ENCODE results near the gene ELOVL2. TPM values are rescaled to one million over a fixed set of nuclear protein-coding genes. Genes with fewer than 3 reads are reported as not detected.

Gene ELOVL2
- total RNA-seq, 2 experiments from 2014 or later: not detected

- no peak overlapping the region for H3K4me3 Mint-ChIP-seq
- CTCF ChIA-PET: no interaction called here
- DNase-seq (no peak), ATAC-seq (no peak)
- H3K36me3 Mint-ChIP-seq (ENCODE audit: low read depth): no peaks in the 10 kb centered on the region
- H3K4me1 Mint-ChIP-seq (ENCODE audit: low read depth): no peaks in the 10 kb centered on the region
- H3K27ac Mint-ChIP-seq: no peak overlapping the region
- no peaks in the 10 kb centered on the region for H3K9me3 Mint-ChIP-seq (ENCODE audit: insufficient read depth)
- H3K27me3 Mint-ChIP-seq (ENCODE audit: low read depth): peaks cover 47% of the 10 kb centered on the region
- POLR2A ChIA-PET: no interaction called here
These were observed 8.3 kb downstream of the ELOVL2 start for GRCh38 chr6:11035616-11036350.

GRCh38 chr6:11033825-11034224 lies 10.3 kb downstream of the ELOVL2 start:
- no peaks in the 10 kb centered on the region for H3K9me3 Mint-ChIP-seq (ENCODE audit: insufficient read depth)
- no peaks in the 10 kb centered on the region for H3K36me3 Mint-ChIP-seq (ENCODE audit: low read depth)
- ChIA-PET POLR2A (no interaction called here), CTCF (no interaction called here)
- ATAC-seq: no peak
- DNase-seq: no peak
- no peak overlapping the region for H3K27ac Mint-ChIP-seq
- H3K27me3 Mint-ChIP-seq (ENCODE audit: low read depth): peaks cover 37% of the 10 kb centered on the region
- H3K4me1 Mint-ChIP-seq (ENCODE audit: low read depth): no peaks in the 10 kb centered on the region
- H3K4me3 Mint-ChIP-seq: no peak overlapping the region

- DNase-seq (no peak), ATAC-seq (no peak)
- Mint-ChIP-seq H3K27me3 (ENCODE audit: low read depth) (peaks cover 34% of the 10 kb centered on the region), H3K27ac (no peak overlapping the region), H3K9me3 (ENCODE audit: insufficient read depth) (no peaks in the 10 kb centered on the region), H3K4me3 (no peak overlapping the region), H3K36me3 (ENCODE audit: low read depth) (no peaks in the 10 kb centered on the region), H3K4me1 (ENCODE audit: low read depth) (no peaks in the 10 kb centered on the region)
- ChIA-PET CTCF (no interaction called here), POLR2A (no interaction called here)
These were observed 13.2 kb downstream of the ELOVL2 start for GRCh38 chr6:11030904-11031303.

GRCh38 chr6:11028959-11029358 lies 15.1 kb downstream of the ELOVL2 start:
- Mint-ChIP-seq H3K4me1 (ENCODE audit: low read depth) (no peaks in the 10 kb centered on the region), H3K9me3 (ENCODE audit: insufficient read depth) (no peaks in the 10 kb centered on the region), H3K36me3 (ENCODE audit: low read depth) (no peaks in the 10 kb centered on the region), H3K4me3 (no peak overlapping the region), H3K27ac (no peak overlapping the region), H3K27me3 (ENCODE audit: low read depth) (peaks cover 30% of the 10 kb centered on the region)
- ChIA-PET POLR2A (interaction anchor here (0.7 kb wide), 1 partner anchor 14 kb away, joined by 3 read pairs; no protein-coding TSS in a partner anchor), CTCF (no interaction called here)
- DNase-seq: no peak
- no peak for ATAC-seq

- Mint-ChIP-seq H3K4me3 (no peak overlapping the region), H3K36me3 (ENCODE audit: low read depth) (no peaks in the 10 kb centered on the region), H3K27ac (no peak overlapping the region), H3K4me1 (ENCODE audit: low read depth) (no peaks in the 10 kb centered on the region), H3K27me3 (ENCODE audit: low read depth) (peaks cover 30% of the 10 kb centered on the region), H3K9me3 (ENCODE audit: insufficient read depth) (no peaks in the 10 kb centered on the region)
- ChIA-PET POLR2A (interaction anchor here (0.6 kb wide), 1 partner anchor 32 kb away, joined by 3 read pairs; no protein-coding TSS in a partner anchor), CTCF (interaction anchor here (1.0 kb wide), 1 partner anchor 11 kb away, joined by 5 read pairs; no protein-coding TSS in a partner anchor)
- no peak for ATAC-seq
- DNase-seq: no peak
These were observed 16.5 kb downstream of the ELOVL2 start for GRCh38 chr6:11027565-11028110.

GRCh38 chr6:11025921-11026635 lies 18.0 kb downstream of the ELOVL2 start:
- ChIA-PET CTCF (interaction anchor here (0.5 to 1.2 kb wide), 2 partner anchors 74 to 215 kb away, joined by 3 read pairs; no protein-coding TSS in a partner anchor), POLR2A (no interaction called here)
- Mint-ChIP-seq H3K4me3 (no peak overlapping the region), H3K9me3 (ENCODE audit: insufficient read depth) (no peaks in the 10 kb centered on the region), H3K27me3 (ENCODE audit: low read depth) (peaks cover 31% of the 10 kb centered on the region), H3K27ac (no peak overlapping the region), H3K36me3 (ENCODE audit: low read depth) (no peaks in the 10 kb centered on the region), H3K4me1 (ENCODE audit: low read depth) (no peaks in the 10 kb centered on the region)
- DNase-seq: no peak
- ATAC-seq: no peak

- ChIA-PET POLR2A (no interaction called here), CTCF (interaction anchor here (1.2 kb wide), 1 partner anchor 73 kb away, joined by 3 read pairs; no protein-coding TSS in a partner anchor)
- Mint-ChIP-seq H3K4me1 (ENCODE audit: low read depth) (no peaks in the 10 kb centered on the region), H3K27ac (no peak overlapping the region), H3K4me3 (no peak overlapping the region), H3K9me3 (ENCODE audit: insufficient read depth) (no peaks in the 10 kb centered on the region), H3K27me3 (ENCODE audit: low read depth) (peaks cover 33% of the 10 kb centered on the region), H3K36me3 (ENCODE audit: low read depth) (no peaks in the 10 kb centered on the region)
- ATAC-seq (no peak), DNase-seq (no peak)
These were observed 19.0 kb downstream of the ELOVL2 start for GRCh38 chr6:11025130-11025529.

GRCh38 chr6:11023032-11023431 lies 21.1 kb downstream of the ELOVL2 start:
- POLR2A ChIA-PET: no interaction called here

GRCh38 chr6:11021714-11022113 lies 22.4 kb downstream of the ELOVL2 start:
- no peak overlapping the region for H3K27ac Mint-ChIP-seq
- no peaks in the 10 kb centered on the region for H3K36me3 Mint-ChIP-seq (ENCODE audit: low read depth)
- CTCF ChIA-PET: no interaction called here
- POLR2A ChIA-PET: no interaction called here
- H3K4me1 Mint-ChIP-seq (ENCODE audit: low read depth): no peaks in the 10 kb centered on the region
- no peak overlapping the region for H3K4me3 Mint-ChIP-seq
- ATAC-seq (no peak), DNase-seq (no peak)
- peaks cover 30% of the 10 kb centered on the region for H3K27me3 Mint-ChIP-seq (ENCODE audit: low read depth)
- no peaks in the 10 kb centered on the region for H3K9me3 Mint-ChIP-seq (ENCODE audit: insufficient read depth)

More at GRCh38 chr6:11023032-11023431, 21.1 kb downstream of the ELOVL2 start:
- CTCF ChIA-PET: interaction anchor here (1.5 kb wide), 1 partner anchor 23 kb away, joined by 3 read pairs; no protein-coding TSS in a partner anchor
- ATAC-seq: no peak
- Mint-ChIP-seq H3K4me3 (no peak overlapping the region), H3K27me3 (ENCODE audit: low read depth) (peaks cover 37% of the 10 kb centered on the region), H3K4me1 (ENCODE audit: low read depth) (no peaks in the 10 kb centered on the region), H3K9me3 (ENCODE audit: insufficient read depth) (no peaks in the 10 kb centered on the region), H3K36me3 (ENCODE audit: low read depth) (no peaks in the 10 kb centered on the region), H3K27ac (no peak overlapping the region)
- no peak for DNase-seq

- DNase-seq: no peak
- Mint-ChIP-seq H3K4me1 (ENCODE audit: low read depth) (no peaks in the 10 kb centered on the region), H3K27me3 (ENCODE audit: low read depth) (peaks cover 29% of the 10 kb centered on the region), H3K9me3 (ENCODE audit: insufficient read depth) (no peaks in the 10 kb centered on the region), H3K4me3 (no peak overlapping the region), H3K27ac (no peak overlapping the region), H3K36me3 (ENCODE audit: low read depth) (no peaks in the 10 kb centered on the region)
- ChIA-PET POLR2A (no interaction called here), CTCF (no interaction called here)
- no peak for ATAC-seq
These were observed 23.1 kb downstream of the ELOVL2 start for GRCh38 chr6:11021003-11021402.

GRCh38 chr6:11018225-11018624 lies 25.9 kb downstream of the ELOVL2 start:
- CTCF ChIA-PET: no interaction called here

GRCh38 chr6:11017090-11017489 lies 27.0 kb downstream of the ELOVL2 start:
- no peak overlapping the region for H3K27ac Mint-ChIP-seq
- peaks cover 30% of the 10 kb centered on the region for H3K27me3 Mint-ChIP-seq (ENCODE audit: low read depth)
- DNase-seq (no peak), ATAC-seq (no peak)
- H3K4me3 Mint-ChIP-seq: no peak overlapping the region
- no peaks in the 10 kb centered on the region for H3K36me3 Mint-ChIP-seq (ENCODE audit: low read depth)
- ChIA-PET POLR2A (no interaction called here), CTCF (no interaction called here)
- H3K9me3 Mint-ChIP-seq (ENCODE audit: insufficient read depth): no peaks in the 10 kb centered on the region
- no peaks in the 10 kb centered on the region for H3K4me1 Mint-ChIP-seq (ENCODE audit: low read depth)

More at GRCh38 chr6:11018225-11018624, 25.9 kb downstream of the ELOVL2 start:
- POLR2A ChIA-PET: no interaction called here
- no peaks in the 10 kb centered on the region for H3K9me3 Mint-ChIP-seq (ENCODE audit: insufficient read depth)
- H3K27me3 Mint-ChIP-seq (ENCODE audit: low read depth): peaks cover 30% of the 10 kb centered on the region
- no peaks in the 10 kb centered on the region for H3K4me1 Mint-ChIP-seq (ENCODE audit: low read depth)
- no peak for DNase-seq
- H3K4me3 Mint-ChIP-seq: no peak overlapping the region
- no peak for ATAC-seq
- no peak overlapping the region for H3K27ac Mint-ChIP-seq
- H3K36me3 Mint-ChIP-seq (ENCODE audit: low read depth): no peaks in the 10 kb centered on the region

All from activated CD8-positive, alpha-beta T cell treated with anti-CD3 and anti-CD28 coated beads, Interleukin-2, amount 10 ng/mL, durations not matched to agents 7 days and 5 days (primary cell).